Epidermal melanocyte (primary cell): ENCODE measurements around the gene CUX1.
"Not testable (repeated sequence)": the region's sequence is repeated elsewhere in the genome, so short reads cannot be mapped to it uniquely, and the experiment has no call there.

Experiments
- DNase-seq: peaks from one replicate; pipeline ENCODE4 v3.0.0; 2011; ENCODE audit warnings: low spot score; ENCODE audit not compliant: insufficient read length

CUX1 gene

DNA sequence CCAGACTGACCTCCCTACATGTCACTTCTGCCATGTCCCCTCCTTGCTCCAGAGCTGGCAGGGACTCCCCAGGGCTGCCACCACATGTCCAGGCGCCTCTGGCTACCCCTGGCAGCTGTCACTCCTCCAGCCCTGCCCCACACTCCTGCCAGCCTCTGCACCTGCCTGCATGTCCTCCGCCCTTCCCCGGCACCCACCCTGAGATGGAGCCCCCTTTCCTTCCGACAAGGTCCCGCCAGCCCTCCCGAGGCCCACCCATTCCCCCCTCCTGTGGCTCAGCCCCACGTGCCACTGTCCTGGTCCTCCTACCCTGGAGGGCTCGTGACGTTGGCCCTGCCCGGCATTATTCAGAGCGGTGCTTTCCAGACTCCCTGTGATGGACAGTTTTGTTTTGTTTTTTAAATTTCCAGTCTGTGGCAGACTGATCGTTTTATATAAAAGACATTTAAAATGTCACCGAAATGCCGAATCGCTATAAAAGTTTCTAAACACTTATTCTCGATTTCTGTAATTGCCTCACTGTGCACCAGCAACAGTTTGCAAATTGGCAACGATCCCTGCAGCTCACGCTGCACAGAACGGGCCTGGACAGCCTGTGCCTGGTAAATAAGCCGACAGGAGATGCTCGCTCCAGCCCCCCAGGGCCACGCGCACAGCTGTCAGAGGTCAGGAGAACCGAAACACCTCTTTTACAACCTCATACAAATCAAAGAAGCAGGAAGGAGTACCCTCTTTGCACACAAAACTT lies 358.2 kb downstream of the CUX1 start:
- DNase-seq: no peak

DNA sequence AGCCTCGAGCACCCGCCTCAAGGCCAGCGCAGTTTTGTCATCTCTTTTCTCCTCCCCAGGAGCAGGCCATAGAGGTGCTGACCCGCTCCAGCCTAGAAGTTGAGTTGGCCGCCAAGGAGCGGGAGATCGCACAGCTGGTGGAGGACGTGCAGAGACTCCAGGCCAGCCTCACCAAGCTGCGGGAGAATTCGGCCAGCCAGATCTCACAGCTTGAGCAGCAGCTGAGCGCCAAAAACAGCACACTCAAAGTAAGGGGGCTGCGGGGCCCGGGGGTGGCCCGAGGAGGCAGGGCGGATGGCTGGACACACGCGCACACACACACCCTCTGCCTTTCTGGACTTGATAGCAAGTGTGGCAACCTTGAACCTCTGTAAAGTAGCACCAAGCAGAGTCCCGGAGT lies 361.0 kb downstream of the CUX1 start:
- no peak for DNase-seq

DNA sequence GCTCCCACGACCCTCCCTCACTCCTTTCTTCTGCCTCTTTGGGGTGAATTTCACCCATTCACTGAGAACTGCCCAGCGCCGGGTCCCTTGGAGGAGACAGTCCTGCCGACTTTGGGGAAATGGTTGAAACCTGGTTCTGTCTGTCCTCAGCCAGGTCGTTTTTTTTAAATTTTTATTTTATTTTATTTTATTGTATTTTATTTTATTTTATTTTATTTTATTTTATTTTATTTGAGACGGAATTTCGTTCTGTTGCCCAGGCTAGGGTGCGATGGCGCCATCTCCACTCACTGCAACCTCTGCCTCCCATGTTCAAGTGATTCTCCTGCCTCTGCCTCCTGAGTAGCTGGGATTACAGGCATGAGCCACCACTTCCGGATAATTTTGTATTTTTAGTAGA lies 363.3 kb downstream of the CUX1 start:
- no peak for DNase-seq

DNA sequence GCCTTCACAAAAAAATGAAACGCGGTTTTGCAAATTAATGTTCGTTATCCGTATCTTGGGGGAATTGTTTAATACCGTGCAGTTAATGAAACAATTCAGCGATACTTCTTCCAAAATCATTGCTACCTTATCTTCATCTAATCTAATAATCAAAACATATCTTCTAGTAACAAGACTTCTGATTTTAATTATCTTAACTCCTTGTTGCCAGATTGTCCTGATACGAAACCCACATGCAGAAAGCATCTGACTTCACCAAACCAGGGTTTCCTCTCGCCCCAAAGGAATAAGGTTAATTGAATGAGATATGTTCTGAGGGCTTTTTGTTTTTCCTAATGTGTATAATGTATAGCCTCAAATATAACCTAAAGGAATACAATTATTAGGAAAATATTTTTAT lies 364.1 kb downstream of the CUX1 start:
- DNase-seq: no peak

DNA sequence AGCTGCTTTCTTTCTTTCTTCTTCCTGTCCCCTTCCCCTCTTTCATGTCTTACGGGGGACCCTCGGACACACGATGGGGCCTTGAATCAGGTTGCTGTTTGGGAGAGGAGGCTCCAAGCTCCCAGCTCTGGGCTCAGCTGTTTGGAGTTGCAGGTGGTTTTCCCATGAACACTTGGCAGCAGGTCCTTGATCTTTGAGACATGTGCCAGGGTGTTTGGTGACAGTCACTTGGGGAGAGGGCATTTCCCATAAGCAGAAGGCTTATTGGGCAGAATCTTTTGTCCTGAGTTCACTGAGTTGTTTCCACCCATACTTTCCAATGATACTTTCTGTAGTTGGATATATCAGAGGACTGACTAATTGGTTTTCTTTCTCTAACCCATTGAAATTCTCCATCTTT lies 364.6 kb downstream of the CUX1 start:
- no peak for DNase-seq

DNA sequence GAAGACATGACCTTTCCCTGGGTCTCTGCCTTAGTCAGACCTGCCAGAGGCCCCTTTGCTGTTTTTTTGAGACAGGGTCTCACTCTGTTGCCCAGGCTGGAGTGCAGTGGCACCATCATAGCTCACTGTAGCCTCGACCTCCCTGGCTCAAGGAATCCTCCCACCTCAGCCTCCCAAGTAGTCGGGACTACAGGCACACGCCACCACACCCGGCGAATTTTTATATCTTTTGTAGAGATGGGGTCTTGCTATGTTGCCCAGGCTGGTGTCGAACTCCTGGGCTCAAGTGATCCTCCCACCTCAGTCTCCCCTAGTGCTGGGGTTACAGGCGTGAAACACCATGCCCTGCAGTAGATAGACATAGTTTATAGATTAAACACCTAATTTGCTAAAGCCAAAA lies 366.4 kb downstream of the CUX1 start:
- not testable (repeated sequence) for DNase-seq

DNA sequence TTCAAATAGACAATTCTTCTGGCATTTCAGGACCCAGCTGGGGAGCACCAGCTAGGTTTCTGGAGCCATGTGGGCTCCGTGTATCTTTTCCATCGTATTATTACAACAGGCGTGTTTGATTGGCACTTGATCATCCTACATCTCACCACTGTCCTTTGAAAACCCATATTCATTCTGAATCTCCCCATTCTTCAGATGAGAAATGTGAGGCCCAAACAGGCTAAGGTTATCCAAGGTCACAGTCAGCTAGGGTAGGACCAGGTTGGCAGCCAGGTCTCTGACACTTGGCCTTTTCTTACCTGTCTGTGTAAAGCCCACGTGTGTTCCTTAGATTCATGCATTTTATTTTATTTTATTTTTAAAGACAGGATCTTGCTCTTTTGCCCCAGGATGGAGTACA lies 366.9 kb downstream of the CUX1 start:
- DNase-seq: no peak

DNA sequence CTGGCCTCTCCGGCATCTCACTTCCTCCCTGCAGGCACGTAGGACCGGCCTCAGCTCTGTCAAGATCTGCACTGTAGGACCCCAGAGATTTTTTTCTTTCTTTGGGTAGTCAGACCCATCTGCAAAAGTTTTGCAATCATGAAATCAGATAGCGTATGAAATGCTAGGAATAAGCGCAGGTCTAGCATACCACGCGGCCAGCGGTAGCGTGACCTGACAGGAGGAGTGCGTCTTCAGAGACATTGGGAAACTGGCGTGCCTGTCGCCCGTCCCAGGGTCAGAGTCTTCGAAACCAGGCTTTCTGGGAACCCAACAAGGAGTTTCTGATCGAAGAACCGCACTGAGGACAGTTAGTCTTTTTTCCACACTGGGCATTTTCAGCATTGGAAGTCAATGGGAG lies 368.4 kb downstream of the CUX1 start:
- no peak for DNase-seq

DNA sequence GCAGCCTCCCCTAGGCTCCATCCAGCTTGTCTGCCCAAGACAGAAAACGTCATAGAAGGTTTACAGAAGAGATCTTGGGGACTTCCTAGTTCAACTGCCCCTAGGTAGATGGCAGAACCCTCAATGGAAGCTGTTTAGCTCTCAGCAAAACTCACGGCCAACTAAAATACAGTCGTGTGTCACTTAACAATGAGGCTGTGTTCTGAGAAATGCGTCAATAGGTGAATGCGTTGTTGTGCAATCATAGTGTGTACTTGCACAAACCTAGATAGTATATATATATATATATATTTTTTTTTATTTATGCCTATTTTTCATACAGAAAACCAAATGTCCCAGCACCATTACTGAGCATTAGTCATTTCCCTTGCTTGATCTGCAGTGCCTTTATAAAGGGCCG lies 368.9 kb downstream of the CUX1 start:
- no peak for DNase-seq

DNA sequence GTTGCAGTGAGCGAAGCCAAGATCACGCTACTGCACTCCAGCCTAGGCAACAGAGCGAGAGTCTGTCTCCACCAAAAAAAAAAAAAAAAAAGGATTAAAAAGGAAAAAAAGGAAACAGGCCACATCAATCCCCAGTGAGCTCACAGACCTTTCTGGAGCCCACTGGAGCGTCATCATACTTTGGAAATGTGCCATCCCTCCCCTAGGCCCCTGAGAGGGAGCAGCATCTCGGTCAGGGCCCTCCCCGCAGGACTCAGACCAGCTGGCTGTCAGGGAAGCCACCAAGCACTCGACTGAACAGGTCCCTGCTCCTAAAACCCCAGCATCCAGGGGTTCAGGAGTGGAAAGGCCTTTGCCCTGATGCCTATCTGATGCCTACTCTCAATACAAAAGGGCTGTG lies 371.3 kb downstream of the CUX1 start:
- DNase-seq: no peak

DNA sequence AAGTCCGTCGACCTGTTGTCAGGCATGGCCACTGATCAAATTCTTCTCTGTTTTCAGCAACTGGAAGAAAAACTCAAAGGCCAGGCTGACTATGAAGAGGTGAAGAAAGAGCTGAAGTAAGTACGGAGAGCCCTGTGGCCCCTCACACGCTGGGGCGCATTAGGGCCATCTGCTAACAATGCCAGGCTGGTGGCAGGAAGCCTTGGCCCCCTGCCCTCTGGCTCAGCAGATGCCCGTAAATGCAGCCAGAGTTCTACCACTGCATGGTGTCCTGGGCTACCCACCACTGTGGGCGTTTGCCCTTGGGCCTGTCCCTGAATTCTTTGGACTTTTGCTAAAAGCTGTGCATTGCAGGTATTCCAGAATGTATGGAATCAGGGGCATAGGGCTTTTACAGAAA lies 372.3 kb downstream of the CUX1 start:
- no peak for DNase-seq

DNA sequence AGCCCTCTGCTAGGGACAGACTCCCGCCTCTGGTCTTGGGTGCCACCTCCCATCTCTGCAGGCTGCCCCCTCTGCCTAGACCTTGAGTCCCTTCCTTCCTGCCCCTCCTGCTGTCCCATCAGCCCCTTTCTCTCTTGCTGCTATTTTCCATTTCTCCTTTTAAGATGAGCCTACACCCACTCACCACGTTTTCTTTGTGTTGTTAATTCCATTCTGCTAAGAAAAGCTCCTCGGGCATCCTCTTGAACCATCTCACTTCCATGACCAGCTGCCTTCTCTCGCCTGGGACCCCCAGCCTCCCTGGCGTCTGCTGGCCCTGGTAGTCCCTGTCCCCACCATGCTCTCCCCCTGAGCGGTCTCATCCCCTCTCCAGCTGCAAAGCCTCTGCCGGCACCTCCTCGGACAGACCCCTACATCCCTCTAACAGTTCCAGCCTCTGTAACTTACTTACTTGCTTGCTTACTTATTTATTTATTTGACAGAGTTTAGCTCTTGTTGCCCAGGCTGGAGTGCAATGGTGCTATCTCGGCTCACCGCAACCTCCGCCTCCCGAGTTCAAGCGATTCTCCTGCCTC lies 373.4 kb downstream of the CUX1 start:
- no peak for DNase-seq

DNA sequence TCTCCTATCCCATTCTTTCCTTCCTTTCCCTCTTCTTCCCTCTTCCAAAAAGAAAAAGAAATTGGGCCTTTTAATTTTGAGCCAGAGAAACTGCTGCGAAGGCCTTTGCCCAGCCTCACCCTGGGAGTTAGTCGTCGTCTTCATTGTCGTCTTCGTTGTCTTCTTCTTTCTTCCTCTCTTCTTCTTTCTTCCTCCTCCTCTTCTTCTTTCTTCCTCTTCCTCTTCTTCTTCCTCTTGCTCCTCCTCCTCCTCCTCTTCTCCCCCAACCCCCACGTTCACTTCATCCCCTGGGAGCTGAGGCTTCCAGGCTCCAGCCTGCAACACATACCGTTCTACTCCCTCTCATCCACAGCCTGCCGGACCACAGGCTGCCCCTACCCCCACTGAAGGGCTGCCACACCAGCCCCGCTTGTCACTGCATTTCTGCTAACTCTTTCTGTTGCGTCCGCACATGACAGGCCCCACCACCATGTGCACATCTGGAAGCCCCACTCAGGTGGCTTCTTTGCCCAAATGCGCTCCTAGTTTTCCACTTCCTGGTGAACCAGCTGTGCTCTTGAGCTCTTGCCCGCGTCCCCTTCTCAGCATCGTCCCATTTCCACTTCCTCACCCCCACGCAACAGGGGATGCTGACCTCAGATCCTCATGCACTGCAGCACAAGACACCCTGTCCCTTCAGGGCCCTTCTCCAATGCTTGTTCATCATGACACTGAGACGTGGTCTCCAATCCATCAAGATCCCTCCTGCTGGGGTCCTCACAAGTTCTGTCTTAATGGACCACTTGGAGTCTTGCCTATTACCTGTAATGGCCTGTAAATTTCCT lies 374.3 kb downstream of the CUX1 start:
- DNase-seq: no peak

DNA sequence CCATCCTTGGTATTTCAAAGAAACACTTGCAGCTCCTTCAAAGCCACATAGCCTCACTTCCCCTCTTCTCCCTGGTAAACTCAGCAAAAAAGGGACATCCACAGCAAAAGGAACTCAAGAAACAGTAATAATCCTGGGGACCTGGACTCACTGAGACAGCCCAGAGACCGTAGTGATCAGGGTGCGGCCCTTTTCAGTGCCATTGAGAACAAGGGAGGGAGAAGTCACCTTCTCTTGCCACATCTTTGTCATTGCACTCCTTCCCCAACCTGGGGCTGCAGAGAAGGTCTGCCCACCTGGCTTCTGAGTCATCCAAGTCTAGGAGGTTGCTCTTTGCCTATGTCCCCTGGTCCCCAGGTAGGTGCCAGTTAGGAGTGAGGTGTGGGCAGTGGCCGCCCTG lies 375.4 kb downstream of the CUX1 start:
- DNase-seq: no peak

DNA sequence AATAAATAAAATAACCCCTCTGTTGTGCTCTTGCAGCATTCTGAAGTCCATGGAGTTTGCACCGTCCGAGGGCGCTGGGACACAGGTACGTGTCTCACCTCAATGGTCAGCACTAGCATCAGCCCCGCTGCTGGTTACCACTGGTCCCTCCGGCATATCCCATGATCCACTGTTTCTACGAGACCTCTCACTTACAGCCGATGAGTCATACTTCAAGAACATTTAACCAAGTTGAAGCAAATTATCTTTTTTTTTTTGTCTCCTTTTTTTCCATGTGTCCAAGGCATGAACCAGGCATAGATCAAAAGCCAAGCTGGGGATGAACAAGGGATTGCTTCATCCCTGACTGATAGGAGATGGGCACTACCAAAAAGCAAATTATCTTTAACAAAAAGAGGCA lies 376.4 kb downstream of the CUX1 start:
- DNase-seq: no peak

DNA sequence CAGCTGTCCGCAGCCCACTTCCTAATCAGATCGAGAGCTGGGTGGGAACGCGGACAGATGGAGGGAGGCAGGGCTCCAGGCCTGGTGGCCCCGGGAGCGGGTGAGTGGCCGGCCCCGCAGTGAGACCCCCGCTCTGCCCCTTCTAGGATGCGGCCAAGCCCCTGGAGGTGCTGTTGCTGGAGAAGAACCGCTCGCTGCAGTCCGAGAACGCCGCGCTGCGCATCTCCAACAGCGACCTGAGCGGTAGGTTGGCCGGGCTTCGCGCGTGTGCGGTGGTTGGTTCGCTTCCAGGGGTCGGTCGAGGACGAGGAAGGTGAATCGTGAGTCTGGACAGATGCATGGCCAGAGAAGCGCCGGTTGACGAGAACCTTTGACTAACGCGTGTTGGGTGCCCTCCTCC lies 377.9 kb downstream of the CUX1 start:
- no peak for DNase-seq

DNA sequence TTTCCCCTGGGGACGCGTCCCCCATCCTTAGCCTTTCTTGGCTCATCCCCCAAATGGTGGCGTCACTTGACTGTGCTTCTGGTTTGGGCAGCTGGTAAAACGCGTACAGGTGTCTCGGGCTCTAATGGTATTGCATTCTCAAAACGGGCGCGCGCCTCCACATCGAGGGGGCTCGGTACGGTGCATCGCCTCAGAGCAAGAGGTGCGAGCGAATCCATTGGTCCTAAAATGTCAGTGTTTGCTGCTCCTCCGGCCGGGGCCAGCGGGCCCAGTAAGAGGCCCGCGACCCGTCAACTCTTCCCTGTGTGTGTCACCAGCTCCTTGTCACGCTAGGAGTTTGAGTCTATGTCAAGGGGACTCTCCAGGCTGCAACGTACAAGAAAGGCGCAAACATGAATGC lies 378.6 kb downstream of the CUX1 start:
- no peak for DNase-seq

DNA sequence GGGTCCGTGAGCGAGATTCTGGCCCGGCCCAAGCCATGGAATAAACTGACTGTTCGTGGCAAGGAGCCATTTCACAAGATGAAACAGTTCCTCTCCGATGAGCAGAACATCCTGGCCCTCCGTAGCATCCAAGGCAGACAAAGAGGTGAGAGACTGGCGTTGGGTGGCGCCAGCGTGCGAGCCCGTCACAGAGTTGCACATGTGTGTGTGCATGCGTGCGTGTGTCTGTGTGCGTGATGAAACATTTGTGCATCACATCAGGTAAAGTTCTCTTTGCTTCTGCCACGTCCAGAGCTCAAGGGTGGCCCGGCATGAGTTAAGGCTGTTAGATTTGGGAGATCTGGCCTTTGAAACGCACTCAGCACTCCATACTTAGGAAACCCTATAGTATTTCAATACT lies 379.7 kb downstream of the CUX1 start:
- DNase-seq: no peak

DNA sequence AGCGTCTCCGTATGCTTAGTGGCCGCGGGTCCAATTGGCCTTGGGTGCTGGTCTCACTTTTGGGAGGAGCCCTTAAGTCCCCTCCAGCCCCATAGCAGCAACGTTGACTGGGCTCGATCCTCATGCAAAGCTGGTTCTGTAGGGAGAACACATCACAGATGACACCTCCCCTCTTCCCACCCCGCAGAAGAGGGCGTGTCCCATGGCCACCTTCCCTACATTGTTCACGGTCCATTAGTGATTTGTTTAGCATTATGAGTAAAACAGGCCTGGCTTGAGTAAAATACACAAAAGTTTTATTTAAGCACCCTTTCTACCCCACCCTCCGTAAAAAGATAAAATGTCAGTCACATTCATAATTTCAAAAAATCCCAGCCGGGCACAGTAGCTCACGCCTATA lies 380.2 kb downstream of the CUX1 start:
- DNase-seq: no peak

DNA sequence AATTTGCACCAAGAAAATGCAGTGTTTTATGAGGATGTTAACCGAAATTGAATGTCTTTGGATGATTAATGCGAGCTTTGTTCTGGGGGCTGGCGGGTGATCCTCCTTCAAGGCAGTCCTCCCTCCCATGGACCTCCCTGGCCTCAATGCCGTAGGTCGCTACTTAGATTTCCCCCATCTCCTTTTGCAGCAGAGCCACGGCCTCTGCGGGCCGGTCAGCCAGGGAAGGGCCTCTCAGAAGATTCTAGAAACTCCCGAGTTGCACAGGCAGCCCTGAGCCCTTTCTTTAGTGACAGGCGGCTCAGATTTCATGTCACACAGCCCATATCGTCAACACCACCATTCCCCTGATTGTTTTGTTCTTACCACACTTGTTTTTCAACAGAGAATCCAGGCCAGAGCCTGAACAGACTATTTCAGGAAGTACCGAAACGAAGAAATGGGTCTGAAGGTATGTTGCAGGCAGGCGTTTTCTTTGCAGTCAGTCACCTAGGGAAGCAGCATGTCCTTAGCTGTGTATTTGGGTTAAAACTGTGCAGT lies 381.1 kb downstream of the CUX1 start:
- DNase-seq: no peak

DNA sequence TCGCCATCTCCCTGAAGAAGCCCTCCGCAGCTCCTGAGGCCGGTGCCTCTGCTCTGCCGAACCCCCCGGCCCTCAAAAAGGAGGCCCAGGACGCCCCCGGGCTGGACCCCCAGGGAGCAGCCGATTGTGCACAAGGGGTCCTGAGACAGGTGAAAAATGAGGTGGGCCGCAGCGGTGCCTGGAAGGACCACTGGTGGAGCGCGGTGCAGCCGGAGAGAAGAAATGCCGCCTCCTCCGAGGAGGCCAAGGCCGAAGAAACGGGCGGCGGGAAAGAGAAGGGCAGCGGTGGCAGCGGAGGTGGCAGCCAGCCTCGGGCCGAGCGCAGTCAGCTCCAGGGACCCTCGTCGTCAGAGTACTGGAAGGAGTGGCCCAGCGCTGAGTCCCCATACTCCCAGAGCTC lies 384.1 kb downstream of the CUX1 start:
- no peak for DNase-seq

DNA sequence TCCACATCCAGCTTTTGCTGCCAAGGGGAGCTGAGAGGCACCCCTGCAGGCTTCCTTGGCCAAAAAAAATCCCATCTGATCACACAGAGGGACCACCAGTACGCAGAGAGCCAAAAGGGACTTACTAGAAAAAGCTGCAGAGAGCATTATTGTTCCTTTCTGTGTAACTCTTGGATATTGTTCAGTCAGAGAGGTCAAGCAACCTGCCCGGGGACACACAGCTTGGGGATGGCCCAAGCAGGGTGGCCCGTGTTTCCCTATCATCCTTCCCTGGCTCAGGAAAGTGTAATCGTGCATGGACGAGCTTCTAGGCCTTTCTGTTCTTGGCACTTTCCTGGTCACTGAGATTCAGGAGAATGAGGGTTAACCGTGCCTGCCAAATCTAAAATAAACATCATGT lies 385.1 kb downstream of the CUX1 start:
- DNase-seq: no peak
